CD4-positive, alpha-beta T cell treated with Interleukin-1 beta for 1 hour (primary cell): Measurements from ENCODE around the gene RAB3GAP2.
"Not testable (repeated sequence)": the region's sequence is repeated elsewhere in the genome, so short reads cannot be mapped to it uniquely, and the experiment has no call there.

Experiments used
- DNase-seq, 2 donors: peaks; one replicate each; pipeline ENCODE4 v3.0.0-alpha.2; 2020 to 2022

RAB3GAP2 gene

GRCh38 chr1:220272047-220272840 is at the start of gene RAB3GAP2:
Gene RAB3GAP2 (minus strand): TSS chr1:220272453. CDS start chr1:220272337, 116 bp downstream.
- peak; percentile 98 for DNase-seq

GRCh38 chr1:220321758-220322157 is 49.5 kb upstream of the RAB3GAP2 start:
- no peak for DNase-seq

GRCh38 chr1:220320709-220321108 is 48.5 kb upstream of the RAB3GAP2 start:
- DNase-seq: no peak

GRCh38 chr1:220318673-220319072 is 46.4 kb upstream of the RAB3GAP2 start:
- DNase-seq: no peak

GRCh38 chr1:220317161-220317560 is 44.9 kb upstream of the RAB3GAP2 start:
- no peak for DNase-seq

GRCh38 chr1:220316305-220316704 is 44.1 kb upstream of the RAB3GAP2 start:
- no peak for DNase-seq

- no peak for DNase-seq
Measured at GRCh38 chr1:220315070-220315839, 43.0 kb upstream of the RAB3GAP2 start.

- no peak for DNase-seq
Measured at GRCh38 chr1:220313576-220313975, 41.3 kb upstream of the RAB3GAP2 start.

GRCh38 chr1:220310147-220310546 is 37.9 kb upstream of the RAB3GAP2 start:
- not testable (repeated sequence) for DNase-seq

GRCh38 chr1:220307607-220308006 is 35.4 kb upstream of the RAB3GAP2 start:
- DNase-seq: no peak

- no peak for DNase-seq
Measured at GRCh38 chr1:220306339-220306738, 34.1 kb upstream of the RAB3GAP2 start.

GRCh38 chr1:220303871-220304270 is 31.6 kb upstream of the RAB3GAP2 start:
- no peak for DNase-seq

GRCh38 chr1:220301630-220302029 is 29.4 kb upstream of the RAB3GAP2 start:
- DNase-seq: no peak

- DNase-seq: no peak
Measured at GRCh38 chr1:220300442-220301121, 28.3 kb upstream of the RAB3GAP2 start.

GRCh38 chr1:220299337-220299736 is 27.1 kb upstream of the RAB3GAP2 start:
- DNase-seq: no peak

GRCh38 chr1:220298470-220299205 is 26.4 kb upstream of the RAB3GAP2 start:
- no peak for DNase-seq

- no peak for DNase-seq
Measured at GRCh38 chr1:220296981-220297380, 24.7 kb upstream of the RAB3GAP2 start.

- DNase-seq: no peak
Measured at GRCh38 chr1:220294846-220295301, 22.6 kb upstream of the RAB3GAP2 start.

- no peak for DNase-seq
Measured at GRCh38 chr1:220291580-220291979, 19.3 kb upstream of the RAB3GAP2 start.

GRCh38 chr1:220290140-220290761 is 18.0 kb upstream of the RAB3GAP2 start:
- DNase-seq: no peak

GRCh38 chr1:220287129-220287528 is 14.9 kb upstream of the RAB3GAP2 start:
- no peak for DNase-seq

- no peak for DNase-seq
Measured at GRCh38 chr1:220283625-220284024, 11.4 kb upstream of the RAB3GAP2 start.
